Ovary (tissue), 3 donors: ENCODE measurements around the gene EPHA5.

Experiments
- CTCF ChIP-seq, 3 donors: fragments of 450-650 bp in 2 of 3; fragments of 200-600 bp in 1 of 3; IDR thresholded peaks; one replicate each; pipeline versions ENCODE4 v1.5.1 to v1.8.0; 2016 to 2022; ENCODE audit warnings: antibody characterized with exemption in 3 of 3, mild to moderate bottlenecking in 1 of 3
- POLR2A ChIP-seq: fragments of 450-650 bp; IDR thresholded peaks from one replicate; pipeline ENCODE4 v1.6.1; 2017; ENCODE audit warnings: antibody characterized with exemption, mild to moderate bottlenecking, moderate library complexity
- donor health status: DM: no; HTN: no; CAD: no.

GRCh38 chr4:65646136-65646535, 24.2 kb downstream of the EPHA5 start:
- TF ChIP-seq CTCF (IDR thresholded peaks at IDR 0.05) = no peak
- no peak for TF ChIP-seq POLR2A
